Measurements from ENCODE around the gene SLTM. TPM values are rescaled to one million over a fixed set of nuclear protein-coding genes. Genes with fewer than 3 reads are reported as not detected.
A peak's percentile ranks its signal among the peaks of the same experiment; 100 is the strongest.
"Not testable (repeated sequence)": the region's sequence is repeated elsewhere in the genome, so short reads cannot be mapped to it uniquely, and the experiment has no call there.

SLTM gene
- total and polyA plus RNA-seq, 12 donors: 33.4 to 74.8 (median 44.4) TPM

DNA sequence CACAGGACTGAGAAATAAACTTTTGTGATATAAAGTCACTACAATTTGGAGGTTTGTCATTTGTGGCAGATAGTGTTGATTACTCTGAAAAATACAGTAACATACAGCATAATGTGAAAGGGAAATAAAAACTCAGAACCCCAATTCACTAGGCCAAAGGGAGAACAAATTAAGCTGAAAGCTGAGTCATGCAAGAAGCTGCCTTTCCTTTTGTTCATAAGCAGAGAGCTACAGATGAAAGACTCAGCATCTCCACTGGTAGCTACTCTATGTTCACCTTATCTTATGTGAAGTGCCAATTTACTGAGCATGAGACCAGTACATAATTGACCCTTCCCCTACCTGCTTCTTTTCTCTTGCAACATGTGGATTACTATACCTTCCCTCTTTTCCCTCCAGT lies 19.3 kb upstream of the SLTM start:
- H3K4me3 ChIP-seq: no peak overlapping the region
- H3K27me3 ChIP-seq: no peaks in the 10 kb centered on the region
- intact Hi-C loops (cut with DNase I): no loop called here
- no peak for DNase-seq
- no peaks in the 10 kb centered on the region for H3K9me3 ChIP-seq
- H3K36me3 ChIP-seq: no peaks in the 10 kb centered on the region
- ATAC-seq: no peak
- peaks cover 0 to 12% (median 0%) of the 10 kb centered on the region in 9 donors for H3K4me1 ChIP-seq
- TF ChIP-seq, protein P1, sequence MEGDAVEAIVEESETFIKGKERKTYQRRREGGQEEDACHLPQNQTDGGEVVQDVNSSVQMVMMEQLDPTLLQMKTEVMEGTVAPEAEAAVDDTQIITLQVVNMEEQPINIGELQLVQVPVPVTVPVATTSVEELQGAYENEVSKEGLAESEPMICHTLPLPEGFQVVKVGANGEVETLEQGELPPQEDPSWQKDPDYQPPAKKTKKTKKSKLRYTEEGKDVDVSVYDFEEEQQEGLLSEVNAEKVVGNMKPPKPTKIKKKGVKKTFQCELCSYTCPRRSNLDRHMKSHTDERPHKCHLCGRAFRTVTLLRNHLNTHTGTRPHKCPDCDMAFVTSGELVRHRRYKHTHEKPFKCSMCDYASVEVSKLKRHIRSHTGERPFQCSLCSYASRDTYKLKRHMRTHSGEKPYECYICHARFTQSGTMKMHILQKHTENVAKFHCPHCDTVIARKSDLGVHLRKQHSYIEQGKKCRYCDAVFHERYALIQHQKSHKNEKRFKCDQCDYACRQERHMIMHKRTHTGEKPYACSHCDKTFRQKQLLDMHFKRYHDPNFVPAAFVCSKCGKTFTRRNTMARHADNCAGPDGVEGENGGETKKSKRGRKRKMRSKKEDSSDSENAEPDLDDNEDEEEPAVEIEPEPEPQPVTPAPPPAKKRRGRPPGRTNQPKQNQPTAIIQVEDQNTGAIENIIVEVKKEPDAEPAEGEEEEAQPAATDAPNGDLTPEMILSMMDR (IDR thresholded peaks at IDR 0.05): no peak
- H3K27ac ChIP-seq: no peak overlapping the region

DNA sequence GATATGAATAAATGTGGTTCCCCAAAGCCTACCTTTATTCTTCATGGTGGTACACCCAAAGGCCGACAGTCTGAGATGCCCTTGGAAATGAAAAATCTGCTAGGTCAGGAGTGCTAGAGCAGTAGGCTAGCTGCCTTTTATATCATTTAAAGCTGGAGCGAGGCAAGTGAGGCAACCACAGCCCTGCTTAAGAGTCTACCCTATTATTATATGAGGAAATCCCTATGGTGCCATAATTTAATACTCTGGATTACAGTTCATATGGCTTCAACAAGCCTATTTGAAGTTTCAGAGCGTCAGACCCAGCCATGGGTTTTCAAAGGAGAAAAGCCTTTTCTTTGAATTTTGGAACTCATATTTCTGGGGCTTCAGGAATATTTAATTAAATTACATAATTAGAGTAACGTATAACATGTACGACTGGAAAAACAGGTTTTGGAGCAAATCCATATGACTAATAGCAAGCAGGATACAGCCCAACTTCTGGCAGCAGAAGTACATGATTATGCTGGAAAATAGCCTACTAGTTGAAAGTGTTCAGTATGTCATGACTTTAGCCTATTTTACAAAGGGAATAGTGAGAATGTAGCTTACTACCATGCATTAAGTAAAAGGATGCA lies 18.0 kb upstream of the SLTM start:
- intact Hi-C loops (cut with DNase I): no loop called here
- Histone ChIP-seq H3K36me3 (no peaks in the 10 kb centered on the region), H3K4me3 (no peak overlapping the region), H3K9me3 (no peaks in the 10 kb centered on the region), H3K27me3 (no peaks in the 10 kb centered on the region), H3K27ac (no peak overlapping the region), H3K4me1 (peaks cover 0 to 12% (median 0%) of the 10 kb centered on the region in 9 donors)
- TF ChIP-seq, protein P1 (IDR thresholded peaks at IDR 0.05): no peak
- peak in 2 of 8 donors; percentile 29 to 41 for ATAC-seq
- 69 to 70% methylated on average over 5 of the region's 5 CpGs for WGBS, 2 donors
- no peak for DNase-seq

DNA sequence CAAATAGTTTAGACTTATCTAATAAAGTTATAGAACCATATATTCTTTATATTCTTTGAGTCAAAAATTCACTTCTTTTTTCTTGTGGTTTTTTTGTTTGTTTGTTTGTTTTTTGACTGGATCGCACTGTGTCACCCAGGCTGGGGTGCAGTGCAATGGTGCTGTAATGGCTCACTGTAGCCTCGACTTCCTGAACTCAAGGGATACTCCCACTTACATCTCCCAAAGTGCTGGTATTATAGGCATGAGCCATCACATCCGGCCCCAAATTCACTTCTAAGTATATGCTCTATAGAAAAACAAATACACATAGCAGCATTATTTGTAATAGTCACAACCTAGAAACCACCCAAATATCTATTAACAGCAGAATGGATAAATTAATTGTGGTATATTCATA lies 13.7 kb upstream of the SLTM start:
- H3K27me3 ChIP-seq: no peaks in the 10 kb centered on the region
- no peaks in the 10 kb centered on the region for H3K9me3 ChIP-seq
- TF ChIP-seq, protein P1 (IDR thresholded peaks at IDR 0.05): no peak
- DNase-seq (no peak), ATAC-seq (no peak)
- H3K36me3 ChIP-seq: no peaks in the 10 kb centered on the region
- peaks cover 0 to 9% (median 0%) of the 10 kb centered on the region in 9 donors for H3K4me1 ChIP-seq
- H3K4me3 ChIP-seq: no peak overlapping the region
- H3K27ac ChIP-seq: no peak overlapping the region
- intact Hi-C loops (cut with DNase I): no loop called here
- WGBS, 2 donors: 72 to 78% methylated on average over 3 of the region's 3 CpGs

DNA sequence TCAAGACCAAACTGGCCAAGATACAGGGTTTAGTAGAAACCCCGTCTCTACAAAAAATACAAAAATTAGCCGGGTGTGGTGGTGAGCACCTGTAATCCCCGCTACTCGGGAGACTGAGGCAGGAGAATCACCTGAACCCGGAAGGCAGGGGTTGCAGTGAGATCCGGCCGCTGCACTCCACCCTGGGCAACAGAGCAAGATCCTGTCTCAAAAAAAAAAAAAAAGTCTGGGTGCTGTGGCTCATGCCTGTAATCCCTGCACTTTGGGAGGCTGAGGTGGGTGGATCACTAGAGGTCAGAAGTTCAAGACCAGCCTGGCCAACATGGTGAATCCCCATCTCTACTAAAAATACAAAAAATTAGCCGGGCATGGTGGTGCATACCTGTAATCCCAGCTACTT lies 1.5 kb upstream of the SLTM start:
- not testable (repeated sequence) for H3K27me3 ChIP-seq, H3K4me3 ChIP-seq, H3K27ac ChIP-seq, ATAC-seq, H3K36me3 ChIP-seq, DNase-seq, H3K9me3 ChIP-seq
- intact Hi-C loops (cut with DNase I): loop anchor here in 3 of 10 donors (5.0 to 10.0 kb wide), 3 partner anchors 163 to 720 kb away; partner anchors contain the start of genes MINDY2 (in 3 of the 3) and GTF2A2 (in 1 of the 3)
- peaks cover 3 to 34% (median 31%) of the 10 kb centered on the region in 9 donors for H3K4me1 ChIP-seq
- 96 to 97% methylated on average over 8 of the region's 8 CpGs for WGBS, 2 donors

DNA sequence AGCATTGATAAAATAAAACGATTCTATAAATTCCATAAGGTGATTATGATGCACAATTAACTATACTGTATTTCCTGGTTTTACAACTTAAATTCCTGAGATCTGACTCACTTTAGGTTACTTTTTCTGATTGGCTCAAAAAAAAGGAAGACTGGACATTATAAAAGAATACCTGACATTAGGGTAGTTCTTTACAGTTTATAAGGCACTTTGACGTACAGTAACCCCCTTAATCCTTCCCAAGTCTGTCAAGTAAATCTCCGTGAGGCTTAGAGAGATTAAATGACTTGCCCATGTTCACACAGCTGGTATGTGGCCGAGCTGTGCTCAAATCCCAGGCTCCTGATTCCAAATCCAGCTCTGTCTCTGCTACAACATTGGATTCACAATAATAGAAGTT lies 1.0 kb upstream of the SLTM start:
- peak overlapping the region in 8 of 10 donors; percentile 68 to 92 (median 87) for H3K4me3 ChIP-seq
- intact Hi-C loops (cut with DNase I): loop anchor here in 3 of 10 donors (5.0 to 10.0 kb wide), 3 partner anchors 162 to 720 kb away; partner anchors contain the start of genes MINDY2 (in 3 of the 3) and GTF2A2 (in 1 of the 3)
- 72 to 73% methylated on average over 4 of the region's 4 CpGs for WGBS, 2 donors
- H3K36me3 ChIP-seq: peaks cover 0 to 13% (median 0%) of the 10 kb centered on the region in 9 donors
- TF ChIP-seq, protein P1 (IDR thresholded peaks at IDR 0.05): no peak
- no peaks in the 10 kb centered on the region for H3K27me3 ChIP-seq
- no peak for ATAC-seq
- DNase-seq: no peak
- peaks cover 3 to 38% (median 32%) of the 10 kb centered on the region in 9 donors for H3K4me1 ChIP-seq
- H3K27ac ChIP-seq: peak overlapping the region in 8 of 10 donors; percentile 98 to 100 (median 99)
- H3K9me3 ChIP-seq: no peaks in the 10 kb centered on the region

Data from heart right ventricle (tissue), 16 donors.